GM23338 (cell line): Measurements from ENCODE around the gene XIRP2. TPM values are rescaled to one million over a fixed set of nuclear protein-coding genes. Genes with fewer than 3 reads are reported as not detected.

ENCODE experiments used
- ATAC-seq: fragments of 200-7000 bp; cut with Tn5 transposase; 3 replicates; pipeline ENCODE4 v1.9.1; 2020
- DNase-seq: peaks from one replicate; pipeline ENCODE4 v3.0.0-alpha.2; 2015; ENCODE audit warnings: low spot score
- H2AFZ ChIP-seq: fragments of 200-600 bp; sonication (generic); 2 replicates; pipeline ENCODE4 v1.8.0; 2016; ENCODE audit warnings: antibody characterized with exemption, mild to moderate bottlenecking, moderate library complexity
- H3F3A ChIP-seq: fragments of 200-600 bp; sonication (generic); replicated peaks from 2 replicates; pipeline ENCODE4 v1.8.0; 2017; ENCODE audit warnings: antibody characterized with exemption, mixed run types, low read depth
- H3K27ac ChIP-seq: fragments of 200-600 bp; sonication (generic); 2 replicates; pipeline ENCODE4 v1.6.1; 2016; ENCODE audit warnings: low read depth
- H3K27me3 ChIP-seq: fragments of 200-600 bp; sonication (generic); 2 replicates; pipeline ENCODE4 v1.8.0; 2016; ENCODE audit warnings: mild to moderate bottlenecking, mixed run types, moderate library complexity; ENCODE audit not compliant: insufficient read depth
- H3K36me3 ChIP-seq: fragments of 200-600 bp; sonication (generic); 2 replicates; pipeline ENCODE4 v1.8.0; 2016; ENCODE audit warnings: mild to moderate bottlenecking; ENCODE audit not compliant: insufficient read depth
- H3K4me1 ChIP-seq: fragments of 200-600 bp; sonication (generic); 2 replicates; pipeline ENCODE4 v1.8.0; 2016; ENCODE audit warnings: mild to moderate bottlenecking, moderate library complexity; ENCODE audit not compliant: insufficient read depth
- H3K4me2 ChIP-seq: fragments of 200-600 bp; sonication (generic); 2 replicates; pipeline ENCODE4 v1.7.1; 2017; ENCODE audit warnings: mixed run types
- H3K4me3 ChIP-seq: fragments of 200-600 bp; sonication (generic); 2 replicates; pipeline ENCODE4 v1.6.1; 2016; ENCODE audit warnings: mixed run types
- H3K79me2 ChIP-seq: fragments of 200-600 bp; sonication (generic); replicated peaks from 2 replicates; pipeline ENCODE4 v1.8.0; 2017; ENCODE audit warnings: mild to moderate bottlenecking; ENCODE audit not compliant: insufficient read depth
- H3K9me2 ChIP-seq: fragments of 200-600 bp; sonication (generic); 2 replicates; pipeline ENCODE4 v1.8.0; 2017; ENCODE audit not compliant: insufficient read depth
- H4K20me1 ChIP-seq: fragments of 200-600 bp; sonication (generic); replicated peaks from 2 replicates; pipeline ENCODE4 v1.8.0; 2017; ENCODE audit warnings: mild to moderate bottlenecking; ENCODE audit not compliant: insufficient read depth
- H3K27ac Mint-ChIP-seq: 2 replicates; pipeline ENCODE4 v1.8.0; 2020; ENCODE audit warnings: inconsistent platforms, mild to moderate bottlenecking, moderate library complexity, mixed read lengths
- H3K27me3 Mint-ChIP-seq: 3 replicates; pipeline ENCODE4 v1.8.0; 2022; ENCODE audit warnings: low read depth, mild to moderate bottlenecking, moderate library complexity, mixed read lengths, inconsistent platforms; ENCODE audit not compliant: insufficient read depth, poor library complexity
- H3K36me3 Mint-ChIP-seq: 3 replicates; pipeline ENCODE4 v1.8.0; 2021; ENCODE audit warnings: low read depth, mild to moderate bottlenecking, inconsistent platforms, moderate library complexity, mixed read lengths
- H3K4me1 Mint-ChIP-seq: 3 replicates; pipeline ENCODE4 v1.8.0; 2020; ENCODE audit warnings: mild to moderate bottlenecking, inconsistent platforms, mixed read lengths
- H3K4me3 Mint-ChIP-seq: 3 replicates; pipeline ENCODE4 v1.8.0; 2021; ENCODE audit warnings: moderate library complexity, mild to moderate bottlenecking, inconsistent platforms, mixed read lengths
- H3K9me3 Mint-ChIP-seq: 3 replicates; pipeline ENCODE4 v1.8.0; 2020; ENCODE audit warnings: moderate library complexity, mild to moderate bottlenecking, inconsistent platforms, mixed read lengths
- CREB1 ChIP-seq: fragments of 250-450 bp; sonication (Bioruptor Pico); IDR thresholded peaks from 2 replicates; pipeline ENCODE4 v1.5.0; 2020; ENCODE audit warnings: low read depth, mild to moderate bottlenecking, moderate library complexity
- EZH2phosphoT487 ChIP-seq: fragments of 200-600 bp; sonication (generic); IDR thresholded peaks from one replicate; pipeline ENCODE4 v1.8.1; 2018; ENCODE audit warnings: antibody characterized with exemption; ENCODE audit not compliant: unreplicated experiment
- JUNB ChIP-seq: IDR thresholded peaks from one replicate; pipeline ENCODE4 v1.6.1; 2016; ENCODE audit warnings: antibody characterized with exemption; ENCODE audit not compliant: unreplicated experiment
- NANOG ChIP-seq: IDR thresholded peaks from 2 replicates; pipeline ENCODE4 v1.6.1; 2016; ENCODE audit warnings: antibody characterized with exemption, borderline replicate concordance
- POLR2AphosphoS5 ChIP-seq: IDR thresholded peaks from 2 replicates; pipeline ENCODE4 v1.6.1; 2016; ENCODE audit warnings: antibody characterized with exemption, low read depth
- ZNF331 ChIP-seq: fragments of 250-450 bp; sonication (Bioruptor Pico); IDR thresholded peaks from 2 replicates; pipeline ENCODE4 v1.5.0; 2020; ENCODE audit warnings: low read depth, mild to moderate bottlenecking, moderate library complexity
- polyA plus RNA-seq: library from polyadenylated mRNA; unstranded; fragments of >200 nt; fragmentation: Nextera tagmentation; extraction: Ambion mirVana; gene quantifications from 2 replicates; pipeline ENCODE4 v1.2.1, GENCODE V29; 2016
- total RNA-seq: library from RNA; depleted of rRNA; stranded (reverse); fragments of >200 nt; shearing (Covaris generic); gene quantifications from 2 replicates; pipeline ENCODE4 v1.2.3, GENCODE V29; 2014
- TF ChIP-seq, protein P1 (sequence below): fragments of 250-450 bp; sonication (Bioruptor Pico); IDR thresholded peaks from 2 replicates; pipeline ENCODE4 v1.5.0; 2020; ENCODE audit warnings: mild to moderate bottlenecking, moderate library complexity
- TF ChIP-seq, protein P2 (sequence below), 2 experiments: fragments of 200-600 bp in 1 of 2; sonication (generic) in 1 of 2; conservative IDR thresholded peaks; 2 replicates each; pipeline versions ENCODE4 v1.5.1 to v1.6.1; 2016 to 2017; ENCODE audit warnings: antibody characterized with exemption in 2 of 2, low read depth in 2 of 2, mild to moderate bottlenecking in 2 of 2, moderate library complexity in 1 of 2
- TF ChIP-seq, protein P3 (sequence below): IDR thresholded peaks from 2 replicates; pipeline ENCODE4 v1.6.1; 2016; ENCODE audit warnings: antibody characterized with exemption

The XIRP2 gene
- total and polyA plus RNA-seq, 2 experiments from 2014 or later, result 0.17 to 0.31 TPM

DNA sequence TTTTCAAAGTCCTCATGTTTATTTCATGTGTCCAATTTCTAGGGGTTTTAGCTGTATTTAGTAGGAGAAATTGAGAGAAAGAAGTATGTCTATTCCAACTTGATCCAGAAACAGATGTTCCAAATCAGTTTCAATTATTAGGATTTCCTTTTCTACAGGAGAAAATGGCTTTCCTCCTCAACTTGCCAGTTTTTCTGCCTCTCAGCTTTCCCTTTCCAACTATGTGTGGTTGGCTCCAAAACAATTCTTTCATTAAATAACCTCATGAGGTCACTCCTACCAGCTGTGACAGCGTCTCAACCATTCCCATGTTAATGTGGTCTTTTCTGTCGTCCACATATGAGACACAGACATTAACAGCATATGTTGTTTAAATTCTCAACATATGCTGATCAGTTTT lies 13.1 kb downstream of the XIRP2 start:
- Mint-ChIP-seq H3K4me3 (no peak overlapping the region), H3K27ac (no peak overlapping the region), H3K36me3 (no peaks in the 10 kb centered on the region), H3K9me3 (no peaks in the 10 kb centered on the region), H3K27me3 (no peaks in the 10 kb centered on the region), H3K4me1 (no peaks in the 10 kb centered on the region)
- no peak overlapping the region for H3K4me2 ChIP-seq
- H4K20me1 ChIP-seq, result no peaks in the 10 kb centered on the region
- no peaks in the 10 kb centered on the region for H3F3A ChIP-seq
- no peaks in the 10 kb centered on the region for H3K9me2 ChIP-seq
- no peak for ATAC-seq
- H3K27ac ChIP-seq, result no peak overlapping the region
- 0 out of 2 replicates have a peak overlapping the region, but pooled peaks have one; percentile 4 for H2AFZ ChIP-seq
- TF ChIP-seq ZNF331 (CRISPR knock-in tag), result no peak
- TF ChIP-seq NANOG, result no peak
- no peak for TF ChIP-seq POLR2AphosphoS5
- TF ChIP-seq, protein P1, sequence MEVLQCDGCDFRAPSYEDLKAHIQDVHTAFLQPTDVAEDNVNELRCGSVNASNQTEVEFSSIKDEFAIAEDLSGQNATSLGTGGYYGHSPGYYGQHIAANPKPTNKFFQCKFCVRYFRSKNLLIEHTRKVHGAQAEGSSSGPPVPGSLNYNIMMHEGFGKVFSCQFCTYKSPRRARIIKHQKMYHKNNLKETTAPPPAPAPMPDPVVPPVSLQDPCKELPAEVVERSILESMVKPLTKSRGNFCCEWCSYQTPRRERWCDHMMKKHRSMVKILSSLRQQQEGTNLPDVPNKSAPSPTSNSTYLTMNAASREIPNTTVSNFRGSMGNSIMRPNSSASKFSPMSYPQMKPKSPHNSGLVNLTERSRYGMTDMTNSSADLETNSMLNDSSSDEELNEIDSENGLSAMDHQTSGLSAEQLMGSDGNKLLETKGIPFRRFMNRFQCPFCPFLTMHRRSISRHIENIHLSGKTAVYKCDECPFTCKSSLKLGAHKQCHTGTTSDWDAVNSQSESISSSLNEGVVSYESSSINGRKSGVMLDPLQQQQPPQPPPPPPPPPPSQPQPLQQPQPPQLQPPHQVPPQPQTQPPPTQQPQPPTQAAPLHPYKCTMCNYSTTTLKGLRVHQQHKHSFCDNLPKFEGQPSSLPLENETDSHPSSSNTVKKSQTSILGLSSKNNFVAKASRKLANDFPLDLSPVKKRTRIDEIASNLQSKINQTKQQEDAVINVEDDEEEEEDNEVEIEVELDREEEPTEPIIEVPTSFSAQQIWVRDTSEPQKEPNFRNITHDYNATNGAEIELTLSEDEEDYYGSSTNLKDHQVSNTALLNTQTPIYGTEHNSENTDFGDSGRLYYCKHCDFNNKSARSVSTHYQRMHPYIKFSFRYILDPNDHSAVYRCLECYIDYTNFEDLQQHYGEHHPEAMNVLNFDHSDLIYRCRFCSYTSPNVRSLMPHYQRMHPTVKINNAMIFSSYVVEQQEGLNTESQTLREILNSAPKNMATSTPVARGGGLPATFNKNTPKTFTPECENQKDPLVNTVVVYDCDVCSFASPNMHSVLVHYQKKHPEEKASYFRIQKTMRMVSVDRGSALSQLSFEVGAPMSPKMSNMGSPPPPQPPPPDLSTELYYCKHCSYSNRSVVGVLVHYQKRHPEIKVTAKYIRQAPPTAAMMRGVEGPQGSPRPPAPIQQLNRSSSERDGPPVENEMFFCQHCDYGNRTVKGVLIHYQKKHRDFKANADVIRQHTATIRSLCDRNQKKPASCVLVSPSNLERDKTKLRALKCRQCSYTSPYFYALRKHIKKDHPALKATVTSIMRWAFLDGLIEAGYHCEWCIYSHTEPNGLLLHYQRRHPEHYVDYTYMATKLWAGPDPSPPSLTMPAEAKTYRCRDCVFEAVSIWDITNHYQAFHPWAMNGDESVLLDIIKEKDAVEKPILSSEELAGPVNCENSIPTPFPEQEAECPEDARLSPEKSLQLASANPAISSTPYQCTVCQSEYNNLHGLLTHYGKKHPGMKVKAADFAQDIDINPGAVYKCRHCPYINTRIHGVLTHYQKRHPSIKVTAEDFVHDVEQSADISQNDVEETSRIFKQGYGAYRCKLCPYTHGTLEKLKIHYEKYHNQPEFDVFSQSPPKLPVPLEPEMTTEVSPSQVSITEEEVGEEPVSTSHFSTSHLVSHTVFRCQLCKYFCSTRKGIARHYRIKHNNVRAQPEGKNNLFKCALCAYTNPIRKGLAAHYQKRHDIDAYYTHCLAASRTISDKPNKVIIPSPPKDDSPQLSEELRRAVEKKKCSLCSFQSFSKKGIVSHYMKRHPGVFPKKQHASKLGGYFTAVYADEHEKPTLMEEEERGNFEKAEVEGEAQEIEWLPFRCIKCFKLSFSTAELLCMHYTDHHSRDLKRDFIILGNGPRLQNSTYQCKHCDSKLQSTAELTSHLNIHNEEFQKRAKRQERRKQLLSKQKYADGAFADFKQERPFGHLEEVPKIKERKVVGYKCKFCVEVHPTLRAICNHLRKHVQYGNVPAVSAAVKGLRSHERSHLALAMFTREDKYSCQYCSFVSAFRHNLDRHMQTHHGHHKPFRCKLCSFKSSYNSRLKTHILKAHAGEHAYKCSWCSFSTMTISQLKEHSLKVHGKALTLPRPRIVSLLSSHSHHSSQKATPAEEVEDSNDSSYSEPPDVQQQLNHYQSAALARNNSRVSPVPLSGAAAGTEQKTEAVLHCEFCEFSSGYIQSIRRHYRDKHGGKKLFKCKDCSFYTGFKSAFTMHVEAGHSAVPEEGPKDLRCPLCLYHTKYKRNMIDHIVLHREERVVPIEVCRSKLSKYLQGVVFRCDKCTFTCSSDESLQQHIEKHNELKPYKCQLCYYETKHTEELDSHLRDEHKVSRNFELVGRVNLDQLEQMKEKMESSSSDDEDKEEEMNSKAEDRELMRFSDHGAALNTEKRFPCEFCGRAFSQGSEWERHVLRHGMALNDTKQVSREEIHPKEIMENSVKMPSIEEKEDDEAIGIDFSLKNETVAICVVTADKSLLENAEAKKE (CRISPR knock-in tag), result no peak
- no peak for TF ChIP-seq JUNB
- no peak for TF ChIP-seq CREB1 (CRISPR knock-in tag)
- TF ChIP-seq EZH2phosphoT487, result no peak
- no peaks in the 10 kb centered on the region for H3K4me1 ChIP-seq
- no peaks in the 10 kb centered on the region for H3K36me3 ChIP-seq
- no peak overlapping the region for H3K4me3 ChIP-seq
- no peak for DNase-seq
- no peaks in the 10 kb centered on the region for H3K79me2 ChIP-seq
- no peaks in the 10 kb centered on the region for H3K27me3 ChIP-seq

DNA sequence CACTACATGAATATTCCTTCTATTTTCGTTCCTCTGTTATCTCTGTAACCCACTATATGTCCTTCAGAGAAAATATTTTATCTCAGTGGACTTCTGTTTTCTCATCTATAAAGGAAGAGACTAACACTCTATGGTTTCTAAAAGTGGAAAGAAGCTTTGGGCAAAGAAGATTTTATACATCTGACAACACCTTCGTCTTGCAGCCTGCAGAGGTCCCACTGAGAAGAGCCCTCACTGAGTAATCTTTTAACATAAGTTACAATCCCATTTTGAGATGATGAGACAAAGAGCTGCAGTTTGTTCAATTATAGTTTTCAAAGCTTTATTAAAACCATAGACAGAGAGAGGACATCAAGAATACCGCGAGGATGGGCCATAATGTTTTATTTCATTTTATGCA lies 28.7 kb downstream of the XIRP2 start:
- DNase-seq, result no peak
- 0 out of 2 replicates have a peak, but pooled peaks cover 3% of the 10 kb centered on the region for H3K9me2 ChIP-seq
- H3K4me3 ChIP-seq, result no peak overlapping the region
- H4K20me1 ChIP-seq, result no peaks in the 10 kb centered on the region
- ATAC-seq, result no peak
- H3K4me2 ChIP-seq, result no peak overlapping the region
- H3K79me2 ChIP-seq, result no peaks in the 10 kb centered on the region
- H3K27me3 ChIP-seq, result no peaks in the 10 kb centered on the region
- Mint-ChIP-seq H3K9me3 (peaks cover 15% of the 10 kb centered on the region; the same call in 2 of the 3 replicates), H3K4me3 (no peak overlapping the region), H3K27me3 (peaks cover 2% of the 10 kb centered on the region), H3K4me1 (no peaks in the 10 kb centered on the region), H3K36me3 (peaks cover 8% of the 10 kb centered on the region; the same call in 2 of the 3 replicates), H3K27ac (no peak overlapping the region)
- H3K36me3 ChIP-seq, result 0 out of 2 replicates have a peak, but pooled peaks cover 4% of the 10 kb centered on the region
- TF ChIP-seq CREB1 (CRISPR knock-in tag), result no peak
- TF ChIP-seq, protein P2, sequence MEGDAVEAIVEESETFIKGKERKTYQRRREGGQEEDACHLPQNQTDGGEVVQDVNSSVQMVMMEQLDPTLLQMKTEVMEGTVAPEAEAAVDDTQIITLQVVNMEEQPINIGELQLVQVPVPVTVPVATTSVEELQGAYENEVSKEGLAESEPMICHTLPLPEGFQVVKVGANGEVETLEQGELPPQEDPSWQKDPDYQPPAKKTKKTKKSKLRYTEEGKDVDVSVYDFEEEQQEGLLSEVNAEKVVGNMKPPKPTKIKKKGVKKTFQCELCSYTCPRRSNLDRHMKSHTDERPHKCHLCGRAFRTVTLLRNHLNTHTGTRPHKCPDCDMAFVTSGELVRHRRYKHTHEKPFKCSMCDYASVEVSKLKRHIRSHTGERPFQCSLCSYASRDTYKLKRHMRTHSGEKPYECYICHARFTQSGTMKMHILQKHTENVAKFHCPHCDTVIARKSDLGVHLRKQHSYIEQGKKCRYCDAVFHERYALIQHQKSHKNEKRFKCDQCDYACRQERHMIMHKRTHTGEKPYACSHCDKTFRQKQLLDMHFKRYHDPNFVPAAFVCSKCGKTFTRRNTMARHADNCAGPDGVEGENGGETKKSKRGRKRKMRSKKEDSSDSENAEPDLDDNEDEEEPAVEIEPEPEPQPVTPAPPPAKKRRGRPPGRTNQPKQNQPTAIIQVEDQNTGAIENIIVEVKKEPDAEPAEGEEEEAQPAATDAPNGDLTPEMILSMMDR (conservative IDR thresholded peaks at IDR 0.05; ENCODE audit: low read depth in 2 of 2), result 0 out of 4 replicates have a peak, but pooled peaks of 1 of the 2 experiments have one; percentile 10
- TF ChIP-seq, protein P3, sequence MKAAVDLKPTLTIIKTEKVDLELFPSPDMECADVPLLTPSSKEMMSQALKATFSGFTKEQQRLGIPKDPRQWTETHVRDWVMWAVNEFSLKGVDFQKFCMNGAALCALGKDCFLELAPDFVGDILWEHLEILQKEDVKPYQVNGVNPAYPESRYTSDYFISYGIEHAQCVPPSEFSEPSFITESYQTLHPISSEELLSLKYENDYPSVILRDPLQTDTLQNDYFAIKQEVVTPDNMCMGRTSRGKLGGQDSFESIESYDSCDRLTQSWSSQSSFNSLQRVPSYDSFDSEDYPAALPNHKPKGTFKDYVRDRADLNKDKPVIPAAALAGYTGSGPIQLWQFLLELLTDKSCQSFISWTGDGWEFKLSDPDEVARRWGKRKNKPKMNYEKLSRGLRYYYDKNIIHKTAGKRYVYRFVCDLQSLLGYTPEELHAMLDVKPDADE, result no peak
- H3K27ac ChIP-seq, result no peak overlapping the region
- 0 out of 2 replicates have a peak overlapping the region, but pooled peaks have one; percentile 8 for H2AFZ ChIP-seq
- H3K4me1 ChIP-seq, result no peaks in the 10 kb centered on the region
- H3F3A ChIP-seq, result no peaks in the 10 kb centered on the region
